ENCODE results near the gene BTBD17.

BTBD17 gene

GRCh38 chr17:74350486-74350885, 11.2 kb downstream of the BTBD17 start:
- TF ChIP-seq CTCF (IDR thresholded peaks at IDR 0.05; ENCODE audit: insufficient read depth, low read length, missing control alignments) = no peak
- CTCF ChIA-PET = no interaction called here
- POLR2A ChIA-PET = no interaction called here
- no peak for DNase-seq (ENCODE audit: low read depth, low spot score)
- H3K4me3 ChIP-seq (ENCODE audit: low read depth, low read length) = no peak overlapping the region

- TF ChIP-seq CTCF (IDR thresholded peaks at IDR 0.05; ENCODE audit: insufficient read depth, low read length, missing control alignments) = no peak
- no peak overlapping the region for H3K4me3 ChIP-seq (ENCODE audit: low read depth, low read length)
- POLR2A ChIA-PET = no interaction called here
- DNase-seq (ENCODE audit: low read depth, low spot score) = no peak
- CTCF ChIA-PET = no interaction called here
Measured at GRCh38 chr17:74349120-74349519, 12.5 kb downstream of the BTBD17 start.

GRCh38 chr17:74347646-74348045, 14.0 kb downstream of the BTBD17 start:
- POLR2A ChIA-PET = no interaction called here
- CTCF ChIA-PET = interaction anchor here (1.0 kb wide), 1 partner anchor 20 kb away, joined by 3 read pairs; the partner anchor contains the start of gene GPR142

GRCh38 chr17:74345433-74346241, 16.0 kb downstream of the BTBD17 start:
- no peak for TF ChIP-seq CTCF (IDR thresholded peaks at IDR 0.05; ENCODE audit: insufficient read depth, low read length, missing control alignments)
- ChIA-PET POLR2A (no interaction called here), CTCF (interaction anchor here (0.7 kb wide), 1 partner anchor 22 kb away, joined by 3 read pairs; the partner anchor contains the start of gene GPR142)
- H3K4me3 ChIP-seq (ENCODE audit: low read depth, low read length) = no peak overlapping the region
- DNase-seq (ENCODE audit: low read depth, low spot score) = no peak

More at GRCh38 chr17:74347646-74348045, 14.0 kb downstream of the BTBD17 start:
- no peak overlapping the region for H3K4me3 ChIP-seq (ENCODE audit: low read depth, low read length)
- DNase-seq (ENCODE audit: low read depth, low spot score) = no peak
- TF ChIP-seq CTCF (IDR thresholded peaks at IDR 0.05; ENCODE audit: insufficient read depth, low read length, missing control alignments) = no peak

- ChIA-PET POLR2A (no interaction called here), CTCF (no interaction called here)
- TF ChIP-seq CTCF (IDR thresholded peaks at IDR 0.05; ENCODE audit: insufficient read depth, low read length, missing control alignments) = no peak
- no peak for DNase-seq (ENCODE audit: low read depth, low spot score)
- no peak overlapping the region for H3K4me3 ChIP-seq (ENCODE audit: low read depth, low read length)
Measured at GRCh38 chr17:74344658-74345057, 17.0 kb downstream of the BTBD17 start.

- H3K4me3 ChIP-seq (ENCODE audit: low read depth, low read length) = no peak overlapping the region
- ChIA-PET CTCF (no interaction called here), POLR2A (no interaction called here)
- no peak for TF ChIP-seq CTCF (IDR thresholded peaks at IDR 0.05; ENCODE audit: insufficient read depth, low read length, missing control alignments)
- DNase-seq (ENCODE audit: low read depth, low spot score) = no peak
Measured at GRCh38 chr17:74343526-74344284, 18.0 kb downstream of the BTBD17 start.

Measured in AG04449 (cell line).